GM18499 (cell line): ENCODE results near the gene ARHGEF10L.

ENCODE experiments used
- ATAC-seq: cut with Tn5 transposase; IDR thresholded peaks from one replicate; pipeline ENCODE4 v1.9.1; 2021; ENCODE audit warnings: moderate number of reproducible peaks; ENCODE audit not compliant: insufficient read depth, unreplicated experiment

The ARHGEF10L gene

DNA sequence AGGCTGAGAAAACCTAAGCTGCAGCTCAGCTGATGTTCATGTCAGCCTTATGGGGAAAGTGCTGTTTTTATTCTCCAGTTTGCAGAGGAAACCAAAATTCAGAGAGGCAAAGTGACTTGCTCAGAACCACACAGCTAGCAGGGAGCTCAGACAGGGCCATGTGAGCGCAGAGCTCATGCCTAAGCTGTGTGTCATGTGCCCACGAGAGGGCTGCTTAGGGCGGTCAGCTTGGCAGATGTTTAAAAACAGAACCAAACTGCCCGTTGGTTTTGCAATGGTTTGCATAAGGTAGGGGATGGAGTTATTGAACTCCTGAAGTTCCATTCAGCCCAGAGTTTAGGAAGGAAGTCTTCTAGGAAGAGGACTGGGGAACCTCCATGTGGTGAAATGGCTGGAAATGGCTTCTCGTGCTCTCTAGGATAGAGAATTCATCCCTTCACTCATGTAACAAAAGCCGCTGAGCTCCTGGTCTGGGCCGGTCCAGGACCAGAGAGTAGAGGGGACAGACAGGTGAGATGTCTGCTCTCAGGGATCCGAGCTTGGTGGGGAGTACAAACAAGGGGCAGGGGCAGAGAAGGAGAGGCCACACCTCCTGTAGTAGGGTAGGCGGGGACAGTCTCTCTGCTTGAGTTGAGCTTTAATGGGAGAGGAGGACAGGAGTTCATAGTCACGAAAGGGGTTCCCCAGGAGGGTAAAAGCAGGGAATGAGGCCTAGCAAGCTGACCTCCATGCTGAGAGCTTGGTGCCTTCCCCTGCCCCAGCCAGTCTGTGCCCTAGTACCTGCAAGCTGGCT lies 46.9 kb downstream of the ARHGEF10L start:
- ATAC-seq = no peak

DNA sequence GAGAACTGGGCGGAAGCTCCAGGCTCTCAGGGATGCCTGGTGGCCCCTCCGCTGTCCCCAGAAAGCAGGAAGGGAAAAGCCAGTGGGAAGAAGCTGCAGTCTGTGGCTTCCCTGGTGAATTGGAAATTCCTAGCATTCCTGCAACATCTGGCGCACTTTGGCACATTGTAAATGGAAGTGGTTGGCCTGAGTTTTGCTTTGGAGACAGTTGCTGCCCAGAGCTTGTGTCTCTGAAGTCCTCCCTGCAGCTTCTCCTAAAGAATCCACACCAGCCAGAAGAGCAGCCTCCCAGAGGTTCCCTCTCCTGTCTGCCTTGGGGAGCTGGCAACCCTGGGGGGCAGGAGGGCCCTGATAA lies 48.2 kb downstream of the ARHGEF10L start:
- no peak for ATAC-seq

DNA sequence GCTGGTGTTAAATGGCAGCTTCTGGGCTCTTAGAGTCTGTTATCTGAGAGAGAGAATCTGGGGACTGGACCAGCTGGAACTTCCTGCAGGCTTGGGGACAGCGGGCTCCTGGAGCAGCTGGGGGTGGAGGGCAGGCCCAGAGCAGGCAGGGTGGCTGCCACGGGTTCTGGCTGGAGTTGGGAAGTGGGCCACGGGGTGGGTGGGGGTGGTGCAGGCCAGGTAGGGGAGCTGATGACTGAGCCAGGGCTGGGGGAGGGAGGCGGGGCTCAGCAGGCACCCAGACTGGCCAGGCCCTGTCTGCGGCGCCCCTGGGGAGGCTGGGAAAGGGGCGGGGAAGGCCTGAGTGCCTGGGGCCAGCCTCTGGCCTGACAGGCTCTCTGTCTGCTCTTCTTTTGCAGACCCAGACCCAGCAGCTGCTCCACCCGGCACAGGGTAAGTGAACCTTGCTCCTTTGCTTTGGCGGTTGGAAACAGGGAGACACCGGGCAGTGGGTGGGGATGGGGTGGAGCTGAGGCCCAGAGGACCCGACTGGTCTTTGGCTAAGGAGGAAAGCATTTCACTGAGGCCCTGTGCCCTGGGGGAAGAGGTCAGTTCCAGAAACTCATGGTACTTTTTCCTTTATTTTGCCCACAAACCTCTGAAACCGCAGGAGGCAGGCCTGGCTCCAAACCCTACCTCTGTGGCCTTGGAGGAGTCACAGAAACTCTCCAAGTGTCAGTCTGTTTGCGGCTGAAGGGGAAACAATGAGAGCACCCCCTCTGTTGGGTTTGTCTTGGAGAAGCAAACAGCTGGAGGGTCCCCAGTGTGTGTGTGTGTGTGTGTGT lies 48.8 kb downstream of the ARHGEF10L start:
- ATAC-seq = no peak

DNA sequence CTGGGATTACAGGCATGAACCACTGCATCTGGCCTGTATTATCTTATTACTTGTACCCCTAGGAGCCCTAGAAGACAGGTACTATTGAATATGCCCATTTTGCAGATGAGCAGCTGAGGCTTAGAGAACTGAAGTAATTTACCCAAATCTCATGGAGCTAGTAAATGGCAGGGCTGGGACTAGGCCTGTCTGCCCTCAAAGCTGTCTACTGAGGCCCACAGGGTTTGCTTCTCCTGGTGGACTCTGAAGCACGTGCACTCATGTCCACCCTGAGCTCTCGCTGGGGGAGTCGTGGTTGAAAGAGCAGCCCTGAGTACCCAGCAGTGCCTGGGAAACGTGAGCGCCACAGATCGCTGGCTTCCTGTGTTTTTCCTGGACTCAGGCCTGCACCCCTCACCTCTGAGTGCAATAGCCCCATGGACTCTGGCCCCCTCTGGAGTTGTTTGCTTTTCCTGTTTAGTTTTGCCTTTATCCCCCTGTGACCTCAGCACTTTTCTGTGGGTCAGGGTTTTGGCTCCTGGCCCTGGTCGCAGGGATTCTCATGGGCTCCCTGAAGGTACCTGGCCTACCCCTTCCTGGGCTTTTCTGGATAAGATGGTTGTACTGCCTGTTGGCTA lies 52.4 kb downstream of the ARHGEF10L start:
- no peak for ATAC-seq

DNA sequence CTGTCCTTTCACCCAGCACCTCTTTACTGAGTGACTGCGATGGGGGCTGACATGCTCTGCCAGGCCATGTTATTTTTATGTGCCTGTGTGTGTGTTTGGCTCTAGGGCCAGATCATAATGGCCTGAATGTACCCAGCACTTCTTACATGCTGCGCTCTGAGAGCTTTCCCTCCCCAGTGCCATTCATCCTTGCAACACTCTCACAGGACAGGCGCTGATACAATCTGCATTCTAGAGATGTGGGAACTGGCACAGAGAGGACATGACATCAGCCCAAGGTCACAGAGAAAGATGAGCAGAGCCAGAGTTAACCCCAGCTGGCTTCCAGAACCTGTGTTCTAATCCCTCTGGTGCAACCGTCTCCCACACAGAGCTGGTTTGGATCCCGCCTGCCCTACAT lies 54.5 kb downstream of the ARHGEF10L start:
- ATAC-seq = no peak

DNA sequence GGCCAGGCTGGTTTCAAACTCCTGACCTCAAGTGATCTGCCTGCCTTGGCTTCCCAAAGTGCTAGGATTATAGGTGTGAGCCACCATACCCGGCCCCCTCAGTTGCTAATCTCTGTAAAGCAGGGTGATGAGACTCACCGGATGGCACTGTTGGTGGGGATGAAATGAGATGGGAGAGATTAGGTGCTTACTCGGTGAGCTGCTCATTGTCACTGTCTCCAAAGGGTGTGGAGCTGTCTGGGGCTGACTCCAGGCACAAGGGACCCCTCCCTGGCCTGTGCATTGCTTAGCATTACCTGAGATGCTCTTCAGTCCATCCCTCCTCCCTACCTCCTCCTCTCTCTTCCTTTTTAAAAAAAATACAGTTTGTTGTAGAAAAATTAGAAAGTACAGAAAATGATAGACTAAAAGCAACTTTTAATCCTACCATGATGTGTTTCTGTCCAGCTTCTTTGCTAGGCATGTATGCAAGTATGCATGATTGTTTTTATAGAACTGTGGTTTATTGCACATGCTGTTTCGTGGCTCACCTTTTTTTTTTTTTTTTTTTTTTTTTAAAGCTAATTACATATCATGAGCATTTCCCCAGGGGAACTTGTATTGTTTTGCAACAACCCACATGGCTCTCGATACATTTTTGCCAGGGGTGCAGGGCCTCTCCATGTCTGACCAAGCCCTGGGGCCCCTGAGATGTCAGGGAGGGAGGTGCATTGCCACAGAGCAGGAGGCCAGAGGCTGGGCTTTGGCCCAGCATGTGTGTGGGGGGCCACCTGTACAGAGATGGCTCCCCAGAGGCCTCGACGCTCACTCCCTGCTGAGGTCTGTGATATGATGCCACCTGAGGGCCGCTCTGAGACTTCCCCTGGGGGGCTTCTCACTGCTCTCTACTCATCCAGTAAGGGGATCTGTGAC lies 55.4 kb downstream of the ARHGEF10L start:
- ATAC-seq = no peak

DNA sequence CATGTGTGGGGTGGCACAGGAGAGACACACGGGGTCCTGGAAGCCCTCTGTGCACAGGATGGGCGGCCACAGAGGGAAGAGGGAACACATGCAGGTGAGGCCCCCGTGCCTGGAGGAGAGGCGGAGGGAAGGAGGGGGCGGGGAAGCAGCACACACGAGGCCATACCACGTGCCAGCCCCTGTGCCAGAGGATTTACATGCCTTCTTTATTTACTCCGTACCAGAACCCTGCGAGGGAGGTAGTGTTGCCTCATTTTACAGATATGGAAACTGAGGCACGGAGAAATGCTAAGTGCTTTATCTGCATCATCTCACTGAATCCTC lies 56.1 kb downstream of the ARHGEF10L start:
- no peak for ATAC-seq

DNA sequence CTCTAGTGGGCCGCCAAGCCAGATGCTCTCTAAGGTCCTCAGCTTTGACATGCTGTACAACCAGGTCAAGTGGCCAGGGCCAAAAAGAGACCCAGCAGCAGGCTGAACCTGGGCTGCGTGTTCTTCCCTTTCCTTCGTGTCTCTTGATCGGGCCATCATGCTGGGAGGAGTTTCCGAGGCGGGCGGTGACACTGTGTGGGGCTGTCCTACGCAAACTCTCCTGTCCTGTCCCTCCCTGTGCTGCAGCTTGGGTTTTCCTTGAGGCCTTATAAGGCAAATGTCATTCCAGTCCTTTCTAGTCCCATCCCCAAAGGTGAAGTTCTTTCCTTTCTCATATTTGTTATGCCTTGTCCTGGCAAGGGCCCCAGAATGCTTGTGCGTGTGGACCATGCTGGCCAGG lies 56.7 kb downstream of the ARHGEF10L start:
- no peak for ATAC-seq

DNA sequence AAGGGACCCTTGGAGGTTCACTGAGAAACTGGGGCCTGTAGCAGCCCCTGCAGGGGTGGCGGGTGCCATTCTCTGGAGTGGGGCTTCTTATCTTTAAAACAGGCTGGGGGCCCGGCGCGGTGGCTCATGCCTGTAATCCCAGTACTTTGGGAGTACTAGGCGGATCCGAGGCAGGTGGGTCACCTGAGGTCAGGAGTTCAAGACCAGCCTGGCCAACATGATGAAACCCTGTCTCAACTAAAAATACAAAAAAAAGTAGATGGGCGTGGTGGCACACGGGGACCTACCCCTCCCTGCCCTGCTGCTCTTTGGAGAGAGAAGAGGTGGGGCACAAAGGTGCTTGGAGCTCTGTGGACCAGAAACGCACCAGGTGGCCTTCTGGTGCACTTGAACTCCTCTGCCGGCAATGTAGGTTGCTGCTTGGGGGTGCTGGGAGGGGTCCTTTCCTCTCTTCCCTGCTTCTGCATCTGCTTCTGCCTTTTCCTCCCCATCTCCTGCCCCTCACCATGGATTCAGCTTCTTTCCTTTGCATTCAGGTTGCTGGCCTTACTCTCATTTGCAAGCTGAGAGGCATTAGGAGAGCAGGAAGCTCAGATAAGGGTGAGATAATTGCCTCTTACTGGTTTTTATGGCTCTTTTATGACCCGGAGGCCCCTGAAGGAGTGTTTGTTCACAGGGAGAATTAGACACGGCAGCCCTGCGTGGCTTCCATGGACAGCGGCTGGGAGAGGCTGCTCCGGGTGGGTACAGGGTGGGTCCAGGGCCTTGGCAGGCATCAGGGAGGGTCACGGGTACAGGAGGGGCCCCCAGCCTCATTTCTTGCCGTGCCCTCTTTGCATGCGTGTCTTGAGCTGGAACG lies 57.4 kb downstream of the ARHGEF10L start:
- ATAC-seq = no peak

DNA sequence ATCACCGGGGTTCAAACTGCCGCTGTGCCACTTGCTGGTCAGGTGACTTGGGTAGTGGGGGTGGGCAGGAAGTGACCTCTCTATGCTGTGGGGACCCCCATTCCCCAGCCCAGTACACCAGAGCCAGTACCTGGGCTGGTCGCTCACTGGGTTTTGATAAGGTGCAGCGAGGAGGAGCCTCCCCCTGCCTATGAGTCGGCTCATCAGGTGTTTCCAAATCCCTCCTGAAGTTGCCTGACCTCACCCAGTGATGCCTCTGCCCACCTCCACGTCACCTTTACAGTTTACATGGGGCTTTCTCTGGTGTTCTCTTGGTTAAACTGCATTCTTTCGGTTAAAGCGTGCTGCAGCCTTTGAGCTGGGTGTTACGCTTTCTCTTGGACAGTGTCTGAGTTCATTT lies 58.2 kb downstream of the ARHGEF10L start:
- no peak for ATAC-seq

DNA sequence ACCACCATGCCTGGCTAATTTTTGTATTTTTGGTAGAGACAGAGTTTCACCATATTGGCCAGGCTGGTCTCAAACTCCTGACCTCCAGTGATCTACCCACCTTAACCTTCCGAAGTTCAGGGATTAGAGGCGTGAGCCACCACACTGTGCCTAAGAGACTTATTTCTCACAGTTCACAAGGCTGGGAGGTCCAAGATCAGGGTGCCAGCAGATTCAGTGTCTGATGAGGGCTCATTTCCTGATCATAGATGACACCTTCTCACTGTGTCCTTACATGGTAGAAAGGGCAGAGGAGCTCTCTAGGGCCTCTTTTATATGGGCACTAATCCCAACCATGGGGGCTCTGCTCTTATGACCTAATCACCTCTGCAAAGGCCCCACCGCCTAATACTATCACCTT lies 58.8 kb downstream of the ARHGEF10L start:
- no peak for ATAC-seq

DNA sequence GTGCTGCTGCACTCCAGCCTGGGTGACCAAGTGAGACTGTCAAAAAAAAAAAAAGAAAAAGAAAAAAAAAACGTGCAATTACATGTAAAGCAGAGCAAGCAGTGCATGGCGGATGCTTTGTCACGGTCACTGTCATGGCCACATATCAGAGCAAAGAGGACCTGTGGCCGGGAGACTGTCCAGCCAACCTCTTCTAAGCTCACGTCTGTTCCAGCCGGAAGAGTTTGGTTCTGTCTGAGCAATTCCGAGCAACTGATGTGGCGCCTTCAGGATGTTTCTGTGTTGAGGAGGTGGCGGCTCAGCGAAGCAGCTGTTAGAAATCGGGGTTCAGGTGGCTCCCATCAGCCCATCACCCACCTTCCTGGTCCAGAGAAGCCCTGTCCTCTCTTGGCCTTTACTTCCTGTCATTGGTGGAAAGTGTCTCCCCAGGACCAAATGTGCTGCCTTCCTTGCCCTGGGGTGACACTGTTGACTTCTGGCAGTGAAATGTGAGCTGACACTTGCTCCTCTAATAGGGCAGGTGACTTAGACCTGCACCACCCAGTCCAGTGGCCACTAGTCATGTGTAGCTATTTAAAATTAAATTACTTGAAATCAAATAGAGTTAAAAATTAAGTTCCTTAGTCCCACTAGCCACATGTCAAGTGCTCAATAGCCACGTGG lies 59.9 kb downstream of the ARHGEF10L start:
- ATAC-seq = no peak

DNA sequence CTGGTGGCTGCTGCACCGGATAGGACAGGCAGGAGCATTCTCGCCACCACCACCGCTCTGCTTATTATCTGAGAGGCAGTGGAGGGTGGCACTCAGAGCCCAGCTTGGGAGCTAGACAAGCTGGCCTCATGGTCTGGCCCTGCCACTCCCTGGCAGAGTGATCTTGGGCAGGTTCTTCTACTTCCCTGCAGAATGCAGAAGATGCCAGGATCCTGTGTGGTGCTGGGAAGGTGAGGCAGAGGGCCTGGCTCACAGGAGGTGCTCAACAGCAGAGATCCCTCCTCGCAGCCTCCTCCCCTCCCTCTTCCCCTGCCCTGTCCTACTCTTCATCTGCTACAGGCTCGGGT lies 60.4 kb downstream of the ARHGEF10L start:
- ATAC-seq = no peak

DNA sequence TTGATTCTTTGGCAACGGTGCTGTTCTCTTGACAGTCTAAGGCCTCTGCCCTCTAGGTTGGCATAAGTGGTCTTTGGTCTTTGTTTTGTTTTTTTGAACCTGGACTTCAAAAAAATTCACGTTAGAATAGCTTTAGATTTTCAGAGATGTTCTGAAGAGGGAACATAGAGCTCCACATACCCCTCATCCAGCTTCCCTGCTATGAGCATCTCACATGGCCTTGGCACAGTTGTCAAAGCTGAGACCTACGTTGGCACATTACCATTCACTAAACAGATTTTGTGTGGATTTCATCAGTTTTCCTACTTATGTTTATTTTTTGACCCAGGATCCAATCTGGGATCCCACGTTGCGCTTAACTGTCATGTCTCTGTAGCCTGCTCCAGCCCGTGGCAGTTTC lies 60.8 kb downstream of the ARHGEF10L start:
- ATAC-seq = no peak

DNA sequence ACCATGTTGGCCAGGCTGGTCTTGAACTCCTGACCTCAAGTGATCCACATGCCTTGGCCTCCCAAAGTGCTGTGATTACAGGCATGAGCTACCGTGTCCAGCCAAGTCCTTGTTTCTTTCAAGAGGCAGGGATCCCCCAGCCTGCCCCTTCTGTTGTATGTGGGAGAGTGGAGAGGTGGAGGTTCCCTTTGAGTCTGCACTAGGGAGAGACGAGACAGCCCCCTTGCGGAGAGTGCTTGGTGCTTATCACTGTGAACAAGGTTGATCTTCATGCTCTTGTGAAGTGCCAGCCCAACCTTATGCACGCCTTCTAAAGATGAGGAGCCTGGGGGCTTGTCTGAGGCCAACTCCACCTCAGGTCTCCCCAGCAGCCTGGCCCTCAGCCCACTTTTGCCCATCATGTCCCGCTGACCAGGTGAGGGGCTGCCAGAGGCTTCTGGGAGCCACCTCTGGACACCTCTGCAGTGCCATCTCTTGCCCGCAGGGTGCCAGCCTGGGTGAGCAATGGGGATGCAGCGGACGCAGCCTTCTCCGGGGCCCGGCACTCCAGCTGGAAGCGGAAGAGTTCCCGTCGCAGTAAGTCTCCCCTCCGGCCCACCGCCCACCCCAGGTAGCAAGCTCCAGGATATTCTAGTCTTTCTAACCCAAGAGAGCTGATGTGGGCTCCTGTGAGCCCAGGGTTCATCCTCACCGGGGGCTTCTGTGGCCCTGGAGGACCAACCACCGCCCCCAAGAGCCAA lies 62.3 kb downstream of the ARHGEF10L start:
- ATAC-seq = no peak

DNA sequence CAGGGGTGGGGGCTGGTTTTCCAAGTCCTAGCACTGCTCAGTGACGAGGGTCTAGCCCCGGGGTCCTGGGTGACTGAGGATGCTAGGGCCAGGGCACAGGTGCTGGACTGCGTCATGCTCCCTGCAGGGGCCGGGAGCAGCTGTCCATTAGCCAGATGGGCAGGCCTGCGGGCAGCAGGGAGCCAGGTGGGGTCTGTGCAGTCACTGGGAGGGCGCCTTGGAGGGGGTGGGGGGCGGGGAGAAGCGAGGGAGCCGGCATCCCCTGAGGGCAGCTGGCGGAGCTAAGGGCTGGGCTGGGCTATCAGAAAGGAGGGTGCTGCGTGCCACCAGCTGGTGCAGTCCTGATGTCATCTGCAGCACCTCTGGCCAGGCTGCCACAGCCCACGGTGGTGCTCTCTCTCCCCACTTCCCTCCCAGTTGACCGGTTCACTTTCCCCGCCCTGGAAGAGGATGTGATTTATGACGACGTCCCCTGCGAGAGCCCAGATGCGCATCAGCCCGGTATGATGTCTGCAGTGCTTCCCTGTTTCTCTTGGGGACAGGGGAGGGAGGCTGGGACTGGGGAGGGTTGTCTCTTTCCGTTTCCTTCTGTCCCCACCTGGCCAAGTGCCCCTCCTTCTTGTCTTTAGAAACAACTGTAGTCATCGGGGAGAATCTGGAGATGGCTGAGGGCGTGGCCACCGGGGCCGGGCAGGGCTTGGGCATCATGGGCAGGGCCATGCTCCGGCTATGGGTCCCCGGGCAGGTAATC lies 63.8 kb downstream of the ARHGEF10L start:
- no peak for ATAC-seq

DNA sequence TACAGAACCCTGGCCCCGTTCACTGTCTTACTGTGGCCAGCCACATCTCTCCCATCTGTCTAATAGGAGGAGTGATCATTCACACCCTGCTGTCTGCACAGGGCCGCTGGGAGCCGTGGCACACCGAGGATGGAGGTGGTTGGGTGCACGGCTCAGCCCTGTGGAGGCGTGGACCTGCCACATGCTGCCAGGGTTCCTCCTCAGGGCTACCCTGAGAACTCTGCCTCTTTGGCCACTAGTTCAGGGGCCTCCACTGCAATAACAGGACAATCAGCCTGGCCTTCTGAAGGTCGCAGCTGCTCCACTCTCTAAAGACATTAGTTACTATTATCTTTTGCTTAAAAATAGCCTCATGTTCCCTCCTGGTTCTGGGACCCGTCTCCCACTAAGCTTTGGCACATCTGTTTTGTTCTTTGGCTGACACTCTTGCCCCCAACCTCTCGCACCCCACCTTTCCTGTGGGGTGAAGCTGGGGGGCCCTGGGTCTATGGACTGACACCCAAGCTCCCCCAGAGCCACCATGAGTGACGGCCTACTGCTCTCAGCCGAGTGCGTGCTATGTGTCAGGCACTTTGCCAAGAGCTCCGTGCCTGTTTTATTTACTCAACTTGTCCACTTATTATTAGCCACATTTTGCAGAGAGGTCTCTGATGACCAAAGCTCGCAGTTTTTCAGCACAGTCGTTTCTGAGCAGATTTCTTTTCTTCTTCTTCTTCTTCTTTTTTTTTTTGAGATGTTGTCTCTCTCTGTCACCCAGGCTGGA lies 66.3 kb downstream of the ARHGEF10L start:
- no peak for ATAC-seq
